Measurements from ENCODE around the gene PA2G4. TPM values are rescaled to one million over a fixed set of nuclear protein-coding genes. Genes with fewer than 3 reads are reported as not detected.
A peak's percentile ranks its signal among the peaks of the same experiment; 100 is the strongest.

Gene PA2G4
- total and polyA plus RNA-seq, 4 donors: 56.8 to 148 (median 68.6) TPM

- H3K27ac ChIP-seq (ENCODE audit: low read depth in 1 of 2, low read length in 2 of 2): peak overlapping the region; percentile 82 to 91
Observed at GRCh38 chr12:56128670-56129205, 24.4 kb downstream of the PA2G4 start.

DNA sequence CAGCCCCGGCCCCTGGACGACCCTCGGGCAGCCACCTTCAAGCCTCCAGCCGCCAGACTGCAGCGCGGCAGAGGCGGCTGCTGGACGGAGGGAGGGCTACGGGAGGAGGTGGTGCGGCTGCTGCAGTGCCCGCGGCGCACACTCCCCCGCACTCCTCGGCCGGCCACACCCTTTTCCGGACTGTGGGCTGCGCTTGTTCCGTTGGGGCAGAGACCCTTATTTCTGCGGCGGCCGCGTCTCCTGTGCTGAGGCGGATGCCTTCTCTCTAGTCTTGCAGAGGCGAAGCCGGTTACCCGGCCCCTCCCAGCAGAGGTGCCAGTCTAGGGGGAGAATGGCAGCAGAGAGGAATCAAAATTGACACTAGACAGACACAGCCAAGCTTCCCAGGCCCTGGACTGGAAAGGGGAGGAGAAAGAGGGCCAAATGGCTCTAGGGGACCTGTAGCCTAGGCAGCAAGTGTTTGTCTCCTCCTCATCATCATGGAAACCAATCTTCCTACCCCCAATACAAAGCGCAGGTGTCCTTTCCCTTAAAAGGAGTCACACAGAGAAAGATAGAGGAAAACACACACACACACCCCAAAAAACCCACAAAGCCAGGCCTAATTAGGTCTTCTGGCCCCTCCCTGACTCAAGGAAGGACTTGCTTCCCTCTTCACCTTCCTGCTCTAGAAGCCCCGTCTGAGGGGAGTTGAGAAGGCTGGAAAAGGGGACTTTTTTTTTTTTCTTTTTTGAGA, 25.0 kb downstream of the PA2G4 start:
- Histone ChIP-seq H3K4me1 (ENCODE audit: control insufficient read depth in 4 of 4, insufficient read depth in 4 of 4, low read length in 3 of 4) (peaks cover 0 to 35% (median 25%) of the 10 kb centered on the region in 4 donors), H3K9ac (ENCODE audit: low read depth in 1 of 2, low read length in 2 of 2) (peak overlapping the region; percentile 69 to 88), H3K36me3 (ENCODE audit: control insufficient read depth in 4 of 4, insufficient read depth in 3 of 4, low read depth in 1 of 4, low read length in 3 of 4) (peaks cover 9 to 33% (median 26%) of the 10 kb centered on the region in 4 donors), H3K4me3 (ENCODE audit: low read depth in 1 of 3, low read length in 3 of 3) (peak overlapping the region; percentile 76 to 86 (median 78)), H3K9me3 (ENCODE audit: control insufficient read depth in 4 of 4, low read length in 3 of 4) (no peaks in the 10 kb centered on the region), H3K27me3 (ENCODE audit: control insufficient read depth in 4 of 4, insufficient read depth in 4 of 4, low read length in 3 of 4) (no peaks in the 10 kb centered on the region), H3K27ac (ENCODE audit: low read depth in 1 of 2, low read length in 2 of 2) (peak overlapping the region; percentile 82 to 91)
- 6% methylated on average over 29 of the region's 29 CpGs for WGBS
- peak; percentile 65 for DNase-seq (ENCODE audit: low spot score)
- peak; percentile 70 to 83 for TF ChIP-seq EGR1 (IDR thresholded peaks at IDR 0.05; ENCODE audit: low read depth in 2 of 2)
- no peak for TF ChIP-seq FOXA1 (IDR thresholded peaks at IDR 0.05)
- no peak for TF ChIP-seq SP1 (IDR thresholded peaks at IDR 0.05)
- TF ChIP-seq JUND (IDR thresholded peaks at IDR 0.05): no peak
- TF ChIP-seq RAD21 (IDR thresholded peaks at IDR 0.05): peak in 1 of 2 donors; percentile 2

More at GRCh38 chr12:56128670-56129205, 24.4 kb downstream of the PA2G4 start:
- WGBS: under 1% methylated on average over 20 of the region's 20 CpGs
- Histone ChIP-seq H3K9me3 (ENCODE audit: control insufficient read depth in 4 of 4, low read length in 3 of 4) (no peaks in the 10 kb centered on the region), H3K36me3 (ENCODE audit: control insufficient read depth in 4 of 4, insufficient read depth in 3 of 4, low read depth in 1 of 4, low read length in 3 of 4) (peaks cover 6 to 27% (median 21%) of the 10 kb centered on the region in 4 donors), H3K4me3 (ENCODE audit: low read depth in 1 of 3, low read length in 3 of 3) (peak overlapping the region; percentile 76 to 86 (median 78)), H3K27me3 (ENCODE audit: control insufficient read depth in 4 of 4, insufficient read depth in 4 of 4, low read length in 3 of 4) (no peaks in the 10 kb centered on the region), H3K4me1 (ENCODE audit: control insufficient read depth in 4 of 4, insufficient read depth in 4 of 4, low read length in 3 of 4) (peaks cover 0 to 38% (median 26%) of the 10 kb centered on the region in 4 donors), H3K9ac (ENCODE audit: low read depth in 1 of 2, low read length in 2 of 2) (peak overlapping the region; percentile 69 to 88)
- no peak for DNase-seq (ENCODE audit: low spot score)
- TF ChIP-seq FOXA2 (IDR thresholded peaks at IDR 0.05) (no peak), SP1 (IDR thresholded peaks at IDR 0.05) (no peak), TAF1 (conservative IDR thresholded peaks at IDR 0.05) (no peak), NR2F2 (IDR thresholded peaks at IDR 0.05) (no peak), EGR1 (IDR thresholded peaks at IDR 0.05; ENCODE audit: low read depth in 2 of 2) (no peak), REST (IDR thresholded peaks at IDR 0.05) (no peak), RXRA (IDR thresholded peaks at IDR 0.05) (no peak), HNF4A (conservative IDR thresholded peaks at IDR 0.05) (no peak)

- DNase-seq (ENCODE audit: low spot score): no peak
- no peak for TF ChIP-seq GABPA (IDR thresholded peaks at IDR 0.05 in 1 of 2, conservative IDR thresholded peaks at IDR 0.05 in 1 of 2)
- TF ChIP-seq YY1 (IDR thresholded peaks at IDR 0.05): no peak
- no peak for TF ChIP-seq TAF1 (conservative IDR thresholded peaks at IDR 0.05)
- TF ChIP-seq FOXA2 (IDR thresholded peaks at IDR 0.05): no peak
- TF ChIP-seq, protein P1, sequence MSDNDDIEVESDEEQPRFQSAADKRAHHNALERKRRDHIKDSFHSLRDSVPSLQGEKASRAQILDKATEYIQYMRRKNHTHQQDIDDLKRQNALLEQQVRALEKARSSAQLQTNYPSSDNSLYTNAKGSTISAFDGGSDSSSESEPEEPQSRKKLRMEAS (IDR thresholded peaks at IDR 0.05): no peak
- TF ChIP-seq, protein P2, sequence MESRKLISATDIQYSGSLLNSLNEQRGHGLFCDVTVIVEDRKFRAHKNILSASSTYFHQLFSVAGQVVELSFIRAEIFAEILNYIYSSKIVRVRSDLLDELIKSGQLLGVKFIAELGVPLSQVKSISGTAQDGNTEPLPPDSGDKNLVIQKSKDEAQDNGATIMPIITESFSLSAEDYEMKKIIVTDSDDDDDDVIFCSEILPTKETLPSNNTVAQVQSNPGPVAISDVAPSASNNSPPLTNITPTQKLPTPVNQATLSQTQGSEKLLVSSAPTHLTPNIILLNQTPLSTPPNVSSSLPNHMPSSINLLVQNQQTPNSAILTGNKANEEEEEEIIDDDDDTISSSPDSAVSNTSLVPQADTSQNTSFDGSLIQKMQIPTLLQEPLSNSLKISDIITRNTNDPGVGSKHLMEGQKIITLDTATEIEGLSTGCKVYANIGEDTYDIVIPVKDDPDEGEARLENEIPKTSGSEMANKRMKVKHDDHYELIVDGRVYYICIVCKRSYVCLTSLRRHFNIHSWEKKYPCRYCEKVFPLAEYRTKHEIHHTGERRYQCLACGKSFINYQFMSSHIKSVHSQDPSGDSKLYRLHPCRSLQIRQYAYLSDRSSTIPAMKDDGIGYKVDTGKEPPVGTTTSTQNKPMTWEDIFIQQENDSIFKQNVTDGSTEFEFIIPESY (IDR thresholded peaks at IDR 0.05): no peak
- H3K36me3 ChIP-seq (ENCODE audit: control insufficient read depth in 4 of 4, insufficient read depth in 3 of 4, low read depth in 1 of 4, low read length in 3 of 4): peaks cover 9 to 36% (median 26%) of the 10 kb centered on the region in 4 donors
- peaks cover 0 to 35% (median 25%) of the 10 kb centered on the region in 4 donors for H3K4me1 ChIP-seq (ENCODE audit: control insufficient read depth in 4 of 4, insufficient read depth in 4 of 4, low read length in 3 of 4)
- no peaks in the 10 kb centered on the region for H3K9me3 ChIP-seq (ENCODE audit: control insufficient read depth in 4 of 4, low read length in 3 of 4)
- no peak overlapping the region for H3K4me3 ChIP-seq (ENCODE audit: low read depth in 1 of 3, low read length in 3 of 3)
- no peaks in the 10 kb centered on the region for H3K27me3 ChIP-seq (ENCODE audit: control insufficient read depth in 4 of 4, insufficient read depth in 4 of 4, low read length in 3 of 4)
- H3K27ac ChIP-seq (ENCODE audit: low read depth in 1 of 2, low read length in 2 of 2): no peak overlapping the region
- H3K9ac ChIP-seq (ENCODE audit: low read depth in 1 of 2, low read length in 2 of 2): no peak overlapping the region
- 80% methylated on average over 22 of the region's 22 CpGs for WGBS
Observed at GRCh38 chr12:56129942-56130495, 25.7 kb downstream of the PA2G4 start.

Measured in liver (tissue), 9 donors.